GM12801 (cell line): ENCODE data around the gene ISY1.

ENCODE experiments used
- CTCF ChIP-seq: IDR thresholded peaks from one replicate; pipeline ENCODE4 v1.5.1; 2011; ENCODE audit warnings: control low read depth; ENCODE audit not compliant: insufficient read length; ENCODE audit errors: extremely low read depth

The ISY1 gene

GRCh38 chr3:129180461-129180860 lies 19.6 kb upstream of the ISY1 start:
- TF ChIP-seq CTCF = no peak

- no peak for TF ChIP-seq CTCF
Observed at GRCh38 chr3:129176051-129176450, 15.2 kb upstream of the ISY1 start.

GRCh38 chr3:129173725-129174124 lies 12.9 kb upstream of the ISY1 start:
- TF ChIP-seq CTCF = no peak

GRCh38 chr3:129173206-129173605 lies 12.3 kb upstream of the ISY1 start:
- no peak for TF ChIP-seq CTCF

GRCh38 chr3:129166579-129167332 lies 5.9 kb upstream of the ISY1 start:
- no peak for TF ChIP-seq CTCF

GRCh38 chr3:129164500-129164899 lies 3.6 kb upstream of the ISY1 start:
- TF ChIP-seq CTCF = no peak

GRCh38 chr3:129162729-129163579 lies 2.1 kb upstream of the ISY1 start:
- TF ChIP-seq CTCF = no peak
